Panc1 (cell line): ENCODE measurements around the gene HOXA2. TPM values are rescaled to one million over a fixed set of nuclear protein-coding genes. Genes with fewer than 3 reads are reported as not detected.
A peak's percentile ranks its signal among the peaks of the same experiment; 100 is the strongest.

Experiments
- ATAC-seq: fragments of 200-7000 bp; cut with Tn5 transposase; 2 replicates; pipeline ENCODE4 v1.9.1; 2020; ENCODE audit warnings: mild to moderate bottlenecking, moderate library complexity
- BruUV-seq: library from RNA; stranded (reverse); fragments of 400-500 nt; replicated peaks from 2 replicates; lab custom pipeline; 2021; lab: Mats Ljungman, UMichigan
- CTCF ChIA-PET: fragments of 300-600 bp; sonication (Branson Sonifier 250); formaldehyde crosslinking; loops from one replicate; lab custom pipeline; 2022; ENCODE audit warnings: antibody characterized with exemption; lab: Charles Lee
- POLR2A ChIA-PET: fragments of 300-600 bp; sonication (Branson Sonifier 250); formaldehyde crosslinking; loops from one replicate; lab custom pipeline; 2022; ENCODE audit warnings: antibody characterized with exemption; lab: Charles Lee
- DNase-seq: peaks from one replicate; pipeline ENCODE4 v3.0.0-alpha.2; 2010; ENCODE audit warnings: low read depth, low spot score
- H3K27ac ChIP-seq: 2 replicates; pipeline ENCODE4 v1.5.1; 2011; ENCODE audit warnings: mild to moderate bottlenecking, low read length, inconsistent platforms
- H3K27me3 ChIP-seq: fragments of 200-500 bp; sonication (Bioruptor generic); 2 replicates; pipeline ENCODE4 v1.6.0; 2014; ENCODE audit warnings: low read length, inconsistent platforms; ENCODE audit not compliant: control insufficient read depth, insufficient read depth
- H3K36me3 ChIP-seq: fragments of 200-500 bp; sonication (Bioruptor generic); 2 replicates; pipeline ENCODE4 v1.5.1; 2014; ENCODE audit warnings: inconsistent platforms, mild to moderate bottlenecking, low read length, moderate library complexity; ENCODE audit not compliant: control insufficient read depth, insufficient read depth
- H3K4me1 ChIP-seq: 2 replicates; pipeline ENCODE4 v1.5.1; 2011; ENCODE audit warnings: inconsistent platforms, mild to moderate bottlenecking, low read length, moderate library complexity; ENCODE audit not compliant: control insufficient read depth, insufficient read depth
- H3K4me3 ChIP-seq, 2 experiments: 2 replicates each; pipeline ENCODE4 v1.5.1; 2011 to 2012; ENCODE audit warnings: low read depth in 2 of 2, low read length in 2 of 2, mild to moderate bottlenecking in 2 of 2, inconsistent platforms in 1 of 2, moderate library complexity in 1 of 2
- H3K9me3 ChIP-seq: fragments of 200-500 bp; sonication (Bioruptor generic); 2 replicates; pipeline ENCODE4 v1.5.1; 2014; ENCODE audit warnings: low read depth, mild to moderate bottlenecking, inconsistent platforms, low read length, moderate library complexity; ENCODE audit not compliant: control insufficient read depth, insufficient read depth
- POLR2AphosphoS5 ChIP-seq: IDR thresholded peaks from 2 replicates; pipeline ENCODE4 v1.6.1; 2012; ENCODE audit warnings: mild to moderate bottlenecking, low read depth, low read length, moderate library complexity
- in situ Hi-C: cut with HindIII; loops from 2 replicates; pipeline ENCODE4 v1.10.0; 2016; ENCODE audit warnings: low sequenced_read_pairs, low pct_unique_long_range_greater_than_20kb
- intact Hi-C: fragments of 100-400 bp; cut with micrococcal nuclease; formaldehyde crosslinking; loops from one replicate; pipeline ENCODE4 v1.10.0; 2022; ENCODE audit not compliant: unreplicated experiment
- total RNA-seq: library from RNA; stranded (reverse); gene quantifications from one replicate; pipeline ENCODE4 v1.2.1, GENCODE V29; 2021; ENCODE audit not compliant: unreplicated experiment
- TF ChIP-seq, protein P1 (sequence below), 2 experiments: IDR thresholded peaks; 2 replicates each; pipeline ENCODE4 v1.6.1; 2011 to 2012; ENCODE audit warnings: low read depth in 2 of 2, control low read depth in 1 of 2, low read length in 1 of 2, mild to moderate bottlenecking in 1 of 2, moderate library complexity in 1 of 2; ENCODE audit not compliant: insufficient read depth in 1 of 2
- TF ChIP-seq, protein P2 (sequence below): fragments of 450-650 bp; IDR thresholded peaks from 2 replicates; pipeline ENCODE4 v1.5.1; 2017; ENCODE audit warnings: mild to moderate bottlenecking

Gene HOXA2
- total RNA-seq, 1 experiment from 2014 or later = 2.9 TPM

DNA sequence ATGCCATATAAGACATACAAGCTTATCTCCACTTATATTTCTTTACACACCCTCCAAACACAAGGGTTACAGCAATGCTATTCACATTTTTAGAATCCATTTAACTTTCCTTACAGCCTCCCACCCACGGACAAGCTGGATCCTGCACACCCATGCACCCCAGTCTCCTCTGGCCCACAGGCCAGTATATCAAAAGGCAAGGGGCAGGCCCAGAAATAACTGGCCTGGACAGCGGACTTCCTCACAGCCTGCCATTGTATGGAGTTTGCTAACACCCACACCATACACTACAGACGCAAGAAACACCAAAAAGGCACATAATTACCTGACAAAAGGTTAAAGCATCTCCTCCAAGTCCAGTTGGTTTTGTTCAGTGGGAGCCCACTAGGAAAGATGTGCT, 16.1 kb upstream of the HOXA2 start:
- intact Hi-C loops (no loop called here), in situ Hi-C loops (no loop called here)
- no peak for ATAC-seq
- Histone ChIP-seq H3K27ac (peak overlapping the region; percentile 99), H3K4me1 (peaks cover 63% of the 10 kb centered on the region), H3K27me3 (no peaks in the 10 kb centered on the region), H3K36me3 (no peaks in the 10 kb centered on the region), H3K4me3 (peak overlapping the region; percentile 60 to 92; a peak in 3 of 4 replicates), H3K9me3 (no peaks in the 10 kb centered on the region)
- POLR2A ChIA-PET = interaction anchor here (1.1 kb wide), 2 partner anchors 20 to 262 kb away, joined by 3 to 4 read pairs; no protein-coding TSS in a partner anchor
- no peak for DNase-seq
- TF ChIP-seq POLR2AphosphoS5 = no peak
- TF ChIP-seq, protein P1, sequence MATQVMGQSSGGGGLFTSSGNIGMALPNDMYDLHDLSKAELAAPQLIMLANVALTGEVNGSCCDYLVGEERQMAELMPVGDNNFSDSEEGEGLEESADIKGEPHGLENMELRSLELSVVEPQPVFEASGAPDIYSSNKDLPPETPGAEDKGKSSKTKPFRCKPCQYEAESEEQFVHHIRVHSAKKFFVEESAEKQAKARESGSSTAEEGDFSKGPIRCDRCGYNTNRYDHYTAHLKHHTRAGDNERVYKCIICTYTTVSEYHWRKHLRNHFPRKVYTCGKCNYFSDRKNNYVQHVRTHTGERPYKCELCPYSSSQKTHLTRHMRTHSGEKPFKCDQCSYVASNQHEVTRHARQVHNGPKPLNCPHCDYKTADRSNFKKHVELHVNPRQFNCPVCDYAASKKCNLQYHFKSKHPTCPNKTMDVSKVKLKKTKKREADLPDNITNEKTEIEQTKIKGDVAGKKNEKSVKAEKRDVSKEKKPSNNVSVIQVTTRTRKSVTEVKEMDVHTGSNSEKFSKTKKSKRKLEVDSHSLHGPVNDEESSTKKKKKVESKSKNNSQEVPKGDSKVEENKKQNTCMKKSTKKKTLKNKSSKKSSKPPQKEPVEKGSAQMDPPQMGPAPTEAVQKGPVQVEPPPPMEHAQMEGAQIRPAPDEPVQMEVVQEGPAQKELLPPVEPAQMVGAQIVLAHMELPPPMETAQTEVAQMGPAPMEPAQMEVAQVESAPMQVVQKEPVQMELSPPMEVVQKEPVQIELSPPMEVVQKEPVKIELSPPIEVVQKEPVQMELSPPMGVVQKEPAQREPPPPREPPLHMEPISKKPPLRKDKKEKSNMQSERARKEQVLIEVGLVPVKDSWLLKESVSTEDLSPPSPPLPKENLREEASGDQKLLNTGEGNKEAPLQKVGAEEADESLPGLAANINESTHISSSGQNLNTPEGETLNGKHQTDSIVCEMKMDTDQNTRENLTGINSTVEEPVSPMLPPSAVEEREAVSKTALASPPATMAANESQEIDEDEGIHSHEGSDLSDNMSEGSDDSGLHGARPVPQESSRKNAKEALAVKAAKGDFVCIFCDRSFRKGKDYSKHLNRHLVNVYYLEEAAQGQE (IDR thresholded peaks at IDR 0.05; ENCODE audit: insufficient read depth in 1 of 2, low read depth in 2 of 2, low read length in 1 of 2) = 0 out of 4 replicates have a peak, but pooled peaks of 1 of the 2 experiments have one; percentile 13
- no TSS peak for BruUV-seq
- CTCF ChIA-PET = no interaction called here

DNA sequence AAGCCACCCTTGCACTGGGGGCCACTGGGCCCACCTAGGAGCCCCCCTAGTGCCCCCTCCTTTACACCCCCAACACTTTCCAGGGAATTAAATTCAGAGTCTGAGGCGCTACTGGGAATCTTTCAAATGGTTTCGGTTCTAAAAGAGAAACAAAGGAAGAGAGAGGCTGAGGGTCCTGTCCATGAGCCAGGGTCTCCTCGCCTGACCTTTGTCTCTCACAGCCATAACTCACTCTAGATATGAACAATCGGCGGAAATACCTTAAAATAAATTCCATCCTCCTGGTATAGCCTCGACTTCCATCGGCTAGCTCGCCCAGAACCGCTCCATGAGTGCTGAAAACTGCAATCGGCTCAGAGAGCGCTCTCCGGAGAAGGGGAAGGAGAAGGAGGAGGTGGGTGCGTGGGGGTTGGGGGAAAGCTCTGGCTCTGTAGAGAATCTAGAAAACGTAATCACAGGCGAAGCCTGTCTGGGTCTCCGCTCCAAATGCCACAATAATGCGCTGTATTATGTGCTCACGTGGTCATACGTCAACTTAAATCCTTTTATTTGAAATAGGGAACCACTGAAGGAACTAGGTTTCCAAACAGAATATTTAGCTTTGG, 15.5 kb upstream of the HOXA2 start:
- TF ChIP-seq, protein P2, sequence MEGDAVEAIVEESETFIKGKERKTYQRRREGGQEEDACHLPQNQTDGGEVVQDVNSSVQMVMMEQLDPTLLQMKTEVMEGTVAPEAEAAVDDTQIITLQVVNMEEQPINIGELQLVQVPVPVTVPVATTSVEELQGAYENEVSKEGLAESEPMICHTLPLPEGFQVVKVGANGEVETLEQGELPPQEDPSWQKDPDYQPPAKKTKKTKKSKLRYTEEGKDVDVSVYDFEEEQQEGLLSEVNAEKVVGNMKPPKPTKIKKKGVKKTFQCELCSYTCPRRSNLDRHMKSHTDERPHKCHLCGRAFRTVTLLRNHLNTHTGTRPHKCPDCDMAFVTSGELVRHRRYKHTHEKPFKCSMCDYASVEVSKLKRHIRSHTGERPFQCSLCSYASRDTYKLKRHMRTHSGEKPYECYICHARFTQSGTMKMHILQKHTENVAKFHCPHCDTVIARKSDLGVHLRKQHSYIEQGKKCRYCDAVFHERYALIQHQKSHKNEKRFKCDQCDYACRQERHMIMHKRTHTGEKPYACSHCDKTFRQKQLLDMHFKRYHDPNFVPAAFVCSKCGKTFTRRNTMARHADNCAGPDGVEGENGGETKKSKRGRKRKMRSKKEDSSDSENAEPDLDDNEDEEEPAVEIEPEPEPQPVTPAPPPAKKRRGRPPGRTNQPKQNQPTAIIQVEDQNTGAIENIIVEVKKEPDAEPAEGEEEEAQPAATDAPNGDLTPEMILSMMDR = no peak
- TF ChIP-seq, protein P1 (IDR thresholded peaks at IDR 0.05; ENCODE audit: insufficient read depth in 1 of 2, low read depth in 2 of 2, low read length in 1 of 2) = 0 out of 4 replicates have a peak, but pooled peaks of 1 of the 2 experiments have one; percentile 24
- no peak for TF ChIP-seq POLR2AphosphoS5
- no TSS peak for BruUV-seq
- in situ Hi-C loops (no loop called here), intact Hi-C loops (no loop called here)
- Histone ChIP-seq H3K27ac (peak overlapping the region; percentile 99), H3K4me1 (peaks cover 57% of the 10 kb centered on the region), H3K27me3 (no peaks in the 10 kb centered on the region), H3K36me3 (no peaks in the 10 kb centered on the region), H3K9me3 (no peaks in the 10 kb centered on the region), H3K4me3 (peak overlapping the region; percentile 60 to 92)
- peak; percentile 13 for ATAC-seq
- ChIA-PET CTCF (no interaction called here), POLR2A (interaction anchor here (1.1 kb wide), 1 partner anchor 261 kb away, joined by 3 read pairs; no protein-coding TSS in a partner anchor)
- DNase-seq = no peak
